Natural killer cell (primary cell): ENCODE results near the gene CREB5. TPM values are rescaled to one million over a fixed set of nuclear protein-coding genes. Genes with fewer than 3 reads are reported as not detected.

Experiments used
- ATAC-seq, 3 donors: fragments of 150-1000 bp in 2 of 3; fragments of 200-7000 bp in 1 of 3; cut with Tn5 transposase; 1 replicate in 1 of 3; 2 replicates in 2 of 3; pipeline ENCODE4 v1.10.0; 2021; ENCODE audit warnings: mild to moderate bottlenecking in 2 of 3, moderate library complexity in 2 of 3
- DNase-seq, 2 donors: peaks; one replicate each; pipeline versions ENCODE4 v3.0.0 to v3.0.0-alpha.2; 2013 to 2021; ENCODE audit warnings: mixed read lengths in 1 of 2
- H3K27ac ChIP-seq: one replicate; pipeline ENCODE4 v1.5.1; 2013; ENCODE audit warnings: mild to moderate bottlenecking, low read length
- H3K27me3 ChIP-seq: one replicate; pipeline ENCODE4 v1.6.1; 2013; ENCODE audit warnings: low read length; ENCODE audit not compliant: control insufficient read depth, insufficient read depth
- H3K36me3 ChIP-seq: one replicate; pipeline ENCODE4 v1.6.1; 2013; ENCODE audit warnings: low read length; ENCODE audit not compliant: control insufficient read depth, insufficient read depth
- H3K4me1 ChIP-seq: one replicate; pipeline ENCODE4 v1.6.1; 2013; ENCODE audit warnings: low read length; ENCODE audit not compliant: control insufficient read depth, insufficient read depth
- H3K4me3 ChIP-seq: one replicate; pipeline ENCODE4 v1.5.1; 2013; ENCODE audit warnings: low read length
- H3K9me3 ChIP-seq: one replicate; pipeline ENCODE4 v1.6.1; 2013; ENCODE audit warnings: low read length; ENCODE audit not compliant: control insufficient read depth, insufficient read depth
- H3K27ac Mint-ChIP-seq, 2 donors: one replicate each; pipeline ENCODE4 v1.8.0; 2022; ENCODE audit warnings: mild to moderate bottlenecking in 2 of 2, mixed read lengths in 2 of 2, moderate library complexity in 1 of 2
- H3K27me3 Mint-ChIP-seq, 2 donors: one replicate each; pipeline ENCODE4 v1.8.0; 2022; ENCODE audit warnings: low read depth in 2 of 2, mixed read lengths in 2 of 2
- H3K36me3 Mint-ChIP-seq: one replicate; pipeline ENCODE4 v1.8.0; 2022; ENCODE audit warnings: mixed read lengths
- H3K4me1 Mint-ChIP-seq, 2 donors: one replicate each; pipeline ENCODE4 v1.8.0; 2022; ENCODE audit warnings: mixed read lengths in 2 of 2
- H3K4me3 Mint-ChIP-seq: one replicate; pipeline ENCODE4 v1.8.0; 2022; ENCODE audit warnings: mild to moderate bottlenecking, moderate library complexity, mixed read lengths
- H3K9me3 Mint-ChIP-seq, 2 donors: one replicate each; pipeline ENCODE4 v1.8.0; 2022; ENCODE audit warnings: mixed read lengths in 2 of 2
- WGBS: methylation state at CpG from one replicate; pipeline ENCODE4 v1.1.7; 2013; ENCODE audit warnings: missing lambda C conversion rate; ENCODE audit not compliant: insufficient coverage; 5-methylcytosine and 5-hydroxymethylcytosine counted together
- intact Hi-C: fragments of 100-400 bp; cut with micrococcal nuclease; formaldehyde crosslinking; loops from one replicate; pipeline ENCODE4 v1.14.2; 2022
- total RNA-seq, 4 donors: library from RNA; stranded (reverse); fragments of 120-200 nt in 1 of 4; gene quantifications; one replicate each; pipeline versions ENCODE4 v1.2.3 to v1.2.4, GENCODE V29; 2013 to 2022
- TF ChIP-seq, protein P1 (sequence below): fragments of 200-600 bp; IDR thresholded peaks from one replicate; pipeline ENCODE4 v1.8.0; 2022; ENCODE audit warnings: antibody characterized with exemption

Gene CREB5
- total RNA-seq, 3 donors from 2014 or later (not counting 1 experiment from before 2014, with no cell fraction given): 0.52 to 7.0 (median 0.89) TPM

- Mint-ChIP-seq H3K4me1 (no peaks in the 10 kb centered on the region), H3K36me3 (no peaks in the 10 kb centered on the region), H3K27me3 (peaks cover 24 to 66% of the 10 kb centered on the region in 2 donors), H3K27ac (no peak overlapping the region), H3K9me3 (no peaks in the 10 kb centered on the region), H3K4me3 (no peak overlapping the region)
- 89% methylated on average over 1 of the region's 1 CpG for WGBS
- intact Hi-C loops: no loop called here
- TF ChIP-seq, protein P1, sequence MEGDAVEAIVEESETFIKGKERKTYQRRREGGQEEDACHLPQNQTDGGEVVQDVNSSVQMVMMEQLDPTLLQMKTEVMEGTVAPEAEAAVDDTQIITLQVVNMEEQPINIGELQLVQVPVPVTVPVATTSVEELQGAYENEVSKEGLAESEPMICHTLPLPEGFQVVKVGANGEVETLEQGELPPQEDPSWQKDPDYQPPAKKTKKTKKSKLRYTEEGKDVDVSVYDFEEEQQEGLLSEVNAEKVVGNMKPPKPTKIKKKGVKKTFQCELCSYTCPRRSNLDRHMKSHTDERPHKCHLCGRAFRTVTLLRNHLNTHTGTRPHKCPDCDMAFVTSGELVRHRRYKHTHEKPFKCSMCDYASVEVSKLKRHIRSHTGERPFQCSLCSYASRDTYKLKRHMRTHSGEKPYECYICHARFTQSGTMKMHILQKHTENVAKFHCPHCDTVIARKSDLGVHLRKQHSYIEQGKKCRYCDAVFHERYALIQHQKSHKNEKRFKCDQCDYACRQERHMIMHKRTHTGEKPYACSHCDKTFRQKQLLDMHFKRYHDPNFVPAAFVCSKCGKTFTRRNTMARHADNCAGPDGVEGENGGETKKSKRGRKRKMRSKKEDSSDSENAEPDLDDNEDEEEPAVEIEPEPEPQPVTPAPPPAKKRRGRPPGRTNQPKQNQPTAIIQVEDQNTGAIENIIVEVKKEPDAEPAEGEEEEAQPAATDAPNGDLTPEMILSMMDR: no peak
- Histone ChIP-seq H3K36me3 (no peaks in the 10 kb centered on the region), H3K27ac (no peak overlapping the region), H3K9me3 (no peaks in the 10 kb centered on the region), H3K27me3 (peaks cover 3% of the 10 kb centered on the region), H3K4me1 (no peaks in the 10 kb centered on the region), H3K4me3 (no peak overlapping the region)
- ATAC-seq: no peak
- no peak for DNase-seq
Measured at GRCh38 chr7:28430616-28431015, 18.3 kb downstream of the CREB5 start.

- TF ChIP-seq, protein P1: no peak
Measured at GRCh38 chr7:28432105-28432504, 19.8 kb downstream of the CREB5 start.

GRCh38 chr7:28433039-28433438 is 20.7 kb downstream of the CREB5 start:
- no peak for DNase-seq
- no peak overlapping the region for H3K27ac Mint-ChIP-seq
- no peak overlapping the region for H3K4me3 Mint-ChIP-seq
- Histone ChIP-seq H3K27ac (no peak overlapping the region), H3K36me3 (no peaks in the 10 kb centered on the region), H3K27me3 (peaks cover 3% of the 10 kb centered on the region), H3K4me3 (no peak overlapping the region), H3K9me3 (no peaks in the 10 kb centered on the region), H3K4me1 (no peaks in the 10 kb centered on the region)
- 64% methylated on average over 2 of the region's 2 CpGs for WGBS
- H3K4me1 Mint-ChIP-seq: no peaks in the 10 kb centered on the region
- H3K36me3 Mint-ChIP-seq: no peaks in the 10 kb centered on the region
- peaks cover 17 to 78% of the 10 kb centered on the region in 2 donors for H3K27me3 Mint-ChIP-seq
- ATAC-seq: no peak
- TF ChIP-seq, protein P1: no peak
- intact Hi-C loops: no loop called here
- no peaks in the 10 kb centered on the region for H3K9me3 Mint-ChIP-seq

More at GRCh38 chr7:28432105-28432504, 19.8 kb downstream of the CREB5 start:
- ATAC-seq (no peak), DNase-seq (no peak)
- H3K36me3 Mint-ChIP-seq: no peaks in the 10 kb centered on the region
- peaks cover 24 to 76% of the 10 kb centered on the region in 2 donors for H3K27me3 Mint-ChIP-seq
- WGBS: 96% methylated on average over 7 of the region's 7 CpGs
- intact Hi-C loops: no loop called here
- H3K4me1 ChIP-seq: no peaks in the 10 kb centered on the region
- no peaks in the 10 kb centered on the region for H3K9me3 ChIP-seq
- no peaks in the 10 kb centered on the region for H3K9me3 Mint-ChIP-seq
- no peak overlapping the region for H3K27ac Mint-ChIP-seq
- no peaks in the 10 kb centered on the region for H3K4me1 Mint-ChIP-seq
- H3K27me3 ChIP-seq: peaks cover 3% of the 10 kb centered on the region
- no peak overlapping the region for H3K4me3 Mint-ChIP-seq
- no peak overlapping the region for H3K4me3 ChIP-seq
- no peaks in the 10 kb centered on the region for H3K36me3 ChIP-seq
- no peak overlapping the region for H3K27ac ChIP-seq

- peaks cover 14 to 78% of the 10 kb centered on the region in 2 donors for H3K27me3 Mint-ChIP-seq
- WGBS: 3% methylated on average over 4 of the region's 4 CpGs
- no peak overlapping the region for H3K27ac Mint-ChIP-seq
- H3K27me3 ChIP-seq: peaks cover 3% of the 10 kb centered on the region
- no peak overlapping the region for H3K4me3 ChIP-seq
- H3K4me1 ChIP-seq: no peaks in the 10 kb centered on the region
- no peaks in the 10 kb centered on the region for H3K9me3 Mint-ChIP-seq
- ATAC-seq (no peak), DNase-seq (no peak)
- no peaks in the 10 kb centered on the region for H3K4me1 Mint-ChIP-seq
- no peak overlapping the region for H3K4me3 Mint-ChIP-seq
- no peaks in the 10 kb centered on the region for H3K36me3 Mint-ChIP-seq
- no peaks in the 10 kb centered on the region for H3K36me3 ChIP-seq
- TF ChIP-seq, protein P1: no peak
- no peaks in the 10 kb centered on the region for H3K9me3 ChIP-seq
- no peak overlapping the region for H3K27ac ChIP-seq
- intact Hi-C loops: no loop called here
Measured at GRCh38 chr7:28433699-28434219, 21.4 kb downstream of the CREB5 start.
